Psoas muscle (tissue), 8 donors: ENCODE measurements around the gene AATK. TPM values are rescaled to one million over a fixed set of nuclear protein-coding genes. Genes with fewer than 3 reads are reported as not detected.

Source experiments
- ATAC-seq, 4 donors: fragments of 200-7000 bp; cut with Tn5 transposase; one replicate each; pipeline ENCODE4 v1.9.1; 2020; ENCODE audit warnings: moderate library complexity in 3 of 4, mild to moderate bottlenecking in 2 of 4
- DNase-seq, 2 donors: peaks; one replicate each; pipeline ENCODE4 v3.0.0-alpha.2; 2020
- H3K27ac ChIP-seq: fragments of 200-600 bp; one replicate; pipeline ENCODE4 v1.8.0; 2022
- H3K27me3 ChIP-seq, 3 donors: fragments of 200-600 bp in 1 of 3; one replicate each; pipeline versions ENCODE4 v1.6.1 to v1.8.0; 2013 to 2022; ENCODE audit warnings: low read length in 2 of 3, mild to moderate bottlenecking in 2 of 3, moderate library complexity in 1 of 3; ENCODE audit not compliant: insufficient read depth in 3 of 3
- H3K36me3 ChIP-seq, 2 donors: fragments of 200-600 bp in 1 of 2; one replicate each; pipeline versions ENCODE4 v1.6.1 to v1.8.0; 2013 to 2022; ENCODE audit warnings: low read depth in 1 of 2, mild to moderate bottlenecking in 1 of 2, moderate library complexity in 1 of 2; ENCODE audit not compliant: insufficient read depth in 1 of 2
- H3K4me1 ChIP-seq: fragments of 200-600 bp; one replicate; pipeline ENCODE4 v1.8.0; 2022
- H3K4me3 ChIP-seq: fragments of 200-600 bp; one replicate; pipeline ENCODE4 v1.8.0; 2022; ENCODE audit warnings: mild to moderate bottlenecking
- H3K9me3 ChIP-seq: fragments of 200-600 bp; one replicate; pipeline ENCODE4 v1.8.0; 2022
- CTCF ChIP-seq: fragments of 200-600 bp; IDR thresholded peaks from one replicate; pipeline ENCODE4 v1.8.0; 2022; ENCODE audit warnings: antibody characterized with exemption
- WGBS, 3 donors: extraction: QIAGEN DNeasy Blood & Tissue Kit; methylation state at CpG; one replicate each; pipeline versions ENCODE4 v1.1.6 to v1.1.7; 2013; 5-methylcytosine and 5-hydroxymethylcytosine counted together
- intact Hi-C, 2 donors: fragments of 100-400 bp; cut with DNase I; formaldehyde crosslinking; loops; one replicate each; pipeline versions ENCODE4 v1.11.0 to v1.14.2; 2022
- polyA plus RNA-seq, 3 donors: library from polyadenylated mRNA; stranded (reverse); fragments of 200-250 nt; gene quantifications; one replicate each; pipeline ENCODE4 v1.2.3, GENCODE V29; 2013
- total RNA-seq, 4 donors: library from RNA; stranded (reverse); fragmentation: NEBNext Ultra II Directional in 2 of 4; extraction: Animal tissue kit (Norgen Biotek cat#: 25700) in 2 of 4; gene quantifications; one replicate each; pipeline versions ENCODE4 v1.2.1 to v1.2.4, GENCODE V29; 2021 to 2023
- donor health status: healthy with polysubstance abuse.
- donor health status: DM: no; HTN: no; CAD: no; lungs with moderate emphysema.
- donor health status: Bipolar disorder and iron deficiency.
- donor health status: healthy.
- donor health status: DM: yes; HTN: yes; CAD: no.
- donor health status: DM: no; HTN: no; CAD: no.
- donor health status: DM: no; HTN: no; CAD: no.
- donor health status: DM: yes; HTN: yes; CAD: no.

The AATK gene
- total and polyA plus RNA-seq, 7 donors = 0.21 to 1.8 (median 1.0) TPM

DNA sequence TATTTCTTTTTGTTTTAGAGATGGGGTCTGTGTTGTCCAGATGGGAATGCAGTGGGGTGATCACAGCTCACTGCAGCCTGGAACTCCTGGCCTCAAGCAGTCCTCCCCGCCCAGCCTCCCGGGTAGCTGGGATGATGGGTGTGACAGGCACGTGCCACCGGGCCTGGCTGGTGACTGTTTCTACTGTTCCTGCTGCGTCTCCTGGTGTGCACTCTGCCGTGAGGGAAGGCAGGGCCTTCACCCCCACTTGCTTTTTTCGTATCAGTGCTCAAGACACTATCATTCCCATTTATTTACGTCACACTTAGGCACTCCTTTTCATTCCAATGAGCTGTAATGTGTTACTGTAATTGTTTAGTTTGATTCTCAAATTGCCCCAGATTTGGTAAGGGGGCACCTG lies 26.0 kb downstream of the AATK start:
- intact Hi-C loops = loop anchor here (5.0 to 10.0 kb wide), 3 partner anchors 62 to 397 kb away; no protein-coding TSS in a partner anchor
- 82 to 84% (median 82%) methylated on average over 8 of the region's 8 CpGs for WGBS, 3 donors

DNA sequence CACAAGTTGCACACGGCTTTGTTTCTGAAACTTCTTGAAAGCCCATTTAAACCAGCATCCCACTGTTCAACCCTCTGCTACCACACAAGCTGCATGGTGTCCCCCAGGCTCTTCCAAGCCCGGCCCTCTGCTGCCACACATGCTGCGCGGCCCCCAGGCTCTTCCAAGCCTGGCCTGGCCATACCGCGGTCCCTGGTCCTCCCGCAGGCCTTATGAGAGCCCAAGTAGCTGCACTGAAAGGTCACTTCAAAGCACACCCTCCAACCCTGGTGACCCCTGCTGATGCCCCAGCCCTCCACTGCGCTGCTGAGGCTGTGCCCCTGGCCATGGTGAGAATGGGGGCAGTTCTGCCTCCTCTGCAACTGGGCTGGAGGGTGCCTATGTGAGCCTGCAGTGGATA lies 26.6 kb downstream of the AATK start:
- Histone ChIP-seq H3K36me3 (no peaks in the 10 kb centered on the region), H3K27ac (no peak overlapping the region), H3K4me1 (peaks cover 6% of the 10 kb centered on the region), H3K9me3 (no peaks in the 10 kb centered on the region), H3K27me3 (no peaks in the 10 kb centered on the region), H3K4me3 (no peak overlapping the region)
- no peak for TF ChIP-seq CTCF
- ATAC-seq (no peak), DNase-seq (no peak)
- WGBS, 3 donors = 85 to 95% (median 94%) methylated on average over 8 of the region's 8 CpGs
- intact Hi-C loops = no loop called here

More for the DNA sequence above, 26.0 kb downstream of the AATK start:
- Histone ChIP-seq H3K36me3 (no peaks in the 10 kb centered on the region), H3K27ac (no peak overlapping the region), H3K4me1 (peaks cover 6% of the 10 kb centered on the region), H3K4me3 (no peak overlapping the region), H3K27me3 (no peaks in the 10 kb centered on the region), H3K9me3 (no peaks in the 10 kb centered on the region)
- no peak for TF ChIP-seq CTCF
- ATAC-seq (no peak), DNase-seq (no peak)

GRCh38 chr17:81138500-81138899 lies 27.5 kb downstream of the AATK start:
- Histone ChIP-seq H3K4me3 (no peak overlapping the region), H3K4me1 (peaks cover 6% of the 10 kb centered on the region), H3K27me3 (no peaks in the 10 kb centered on the region), H3K36me3 (no peaks in the 10 kb centered on the region), H3K9me3 (no peaks in the 10 kb centered on the region), H3K27ac (no peak overlapping the region)
- no peak for TF ChIP-seq CTCF
- DNase-seq = no peak
- 93 to 96% (median 93%) methylated on average over 25 of the region's 25 CpGs for WGBS, 3 donors
- ATAC-seq = no peak
- intact Hi-C loops = no loop called here

DNA sequence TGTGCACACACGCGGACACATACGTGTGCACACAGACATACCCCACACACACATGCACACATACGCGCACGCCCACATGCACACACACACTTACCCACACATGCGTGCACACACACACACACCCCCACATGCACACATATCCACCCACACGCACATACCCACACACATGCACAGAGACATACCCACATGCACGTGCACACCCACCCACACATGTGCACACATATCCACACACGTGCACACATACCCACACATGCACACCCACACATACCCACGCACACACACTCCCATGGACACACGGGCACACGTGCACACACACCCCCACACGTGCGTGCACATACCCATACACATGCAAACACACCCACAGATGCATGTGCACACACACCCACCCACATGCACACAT lies 27.9 kb downstream of the AATK start:
- no peak for TF ChIP-seq CTCF
- H3K4me3 ChIP-seq = no peak overlapping the region
- peaks cover 6% of the 10 kb centered on the region for H3K4me1 ChIP-seq
- no peaks in the 10 kb centered on the region for H3K36me3 ChIP-seq
- ATAC-seq = no peak
- WGBS, 3 donors = 87 to 95% (median 90%) methylated on average over 15 of the region's 15 CpGs
- no peaks in the 10 kb centered on the region for H3K9me3 ChIP-seq
- no peak overlapping the region for H3K27ac ChIP-seq
- H3K27me3 ChIP-seq = no peaks in the 10 kb centered on the region
- intact Hi-C loops = no loop called here
- DNase-seq = no peak

GRCh38 chr17:81137248-81137647 lies 28.8 kb downstream of the AATK start:
- intact Hi-C loops = no loop called here
- Histone ChIP-seq H3K9me3 (no peaks in the 10 kb centered on the region), H3K27ac (no peak overlapping the region), H3K27me3 (no peaks in the 10 kb centered on the region), H3K4me3 (no peak overlapping the region), H3K36me3 (no peaks in the 10 kb centered on the region), H3K4me1 (no peaks in the 10 kb centered on the region)
- DNase-seq = no peak
- 86 to 90% (median 88%) methylated on average over 9 to 13 of the region's 13 CpGs for WGBS, 3 donors
- ATAC-seq = no peak
- TF ChIP-seq CTCF = no peak
